Measurements from ENCODE around the gene GPR45. TPM values are rescaled to one million over a fixed set of nuclear protein-coding genes. Genes with fewer than 3 reads are reported as not detected.

GPR45 gene
- polyA plus RNA-seq, 1 donor from 2014 or later: 4.1 TPM

GRCh38 chr2:105274046-105274445, 32.5 kb downstream of the GPR45 start:
- Histone ChIP-seq H3K9me3 (ENCODE audit: low read length) (no peaks in the 10 kb centered on the region), H3K4me3 (ENCODE audit: low read length) (no peak overlapping the region), H3K9me2 (ENCODE audit: insufficient read depth, low read length) (no peaks in the 10 kb centered on the region), H3F3A (ENCODE audit: insufficient read depth, low read length, poor library complexity, severe bottlenecking) (no peaks in the 10 kb centered on the region), H3K79me2 (replicated peaks; ENCODE audit: insufficient read depth, low read length) (no peaks in the 10 kb centered on the region), H3K36me3 (ENCODE audit: insufficient read depth, low read length) (peaks cover 13% of the 10 kb centered on the region), H2AFZ (ENCODE audit: low read depth, low read length) (no peak overlapping the region), H3K27me3 (ENCODE audit: insufficient read depth, low read depth, low read length) (no peaks in the 10 kb centered on the region), H4K20me1 (ENCODE audit: insufficient read depth) (no peaks in the 10 kb centered on the region), H3K27ac (ENCODE audit: low read length) (no peak overlapping the region), H3K9ac (ENCODE audit: low read length) (no peak overlapping the region), H3K4me2 (ENCODE audit: low read length) (no peak overlapping the region)
- TF ChIP-seq REST (IDR thresholded peaks at IDR 0.05; ENCODE audit: borderline replicate concordance): no peak
- no peak for TF ChIP-seq EZH2 (IDR thresholded peaks at IDR 0.05; ENCODE audit: borderline replicate concordance, insufficient read depth, low read length, poor library complexity, severe bottlenecking)
- no peak for TF ChIP-seq TAF1 (IDR thresholded peaks at IDR 0.05; ENCODE audit: low read depth)
- TF ChIP-seq RAD21 (conservative IDR thresholded peaks at IDR 0.05): no peak
- no peak for TF ChIP-seq EP300 (conservative IDR thresholded peaks at IDR 0.05; ENCODE audit: poor library complexity, severe bottlenecking)
- TF ChIP-seq, protein P1, sequence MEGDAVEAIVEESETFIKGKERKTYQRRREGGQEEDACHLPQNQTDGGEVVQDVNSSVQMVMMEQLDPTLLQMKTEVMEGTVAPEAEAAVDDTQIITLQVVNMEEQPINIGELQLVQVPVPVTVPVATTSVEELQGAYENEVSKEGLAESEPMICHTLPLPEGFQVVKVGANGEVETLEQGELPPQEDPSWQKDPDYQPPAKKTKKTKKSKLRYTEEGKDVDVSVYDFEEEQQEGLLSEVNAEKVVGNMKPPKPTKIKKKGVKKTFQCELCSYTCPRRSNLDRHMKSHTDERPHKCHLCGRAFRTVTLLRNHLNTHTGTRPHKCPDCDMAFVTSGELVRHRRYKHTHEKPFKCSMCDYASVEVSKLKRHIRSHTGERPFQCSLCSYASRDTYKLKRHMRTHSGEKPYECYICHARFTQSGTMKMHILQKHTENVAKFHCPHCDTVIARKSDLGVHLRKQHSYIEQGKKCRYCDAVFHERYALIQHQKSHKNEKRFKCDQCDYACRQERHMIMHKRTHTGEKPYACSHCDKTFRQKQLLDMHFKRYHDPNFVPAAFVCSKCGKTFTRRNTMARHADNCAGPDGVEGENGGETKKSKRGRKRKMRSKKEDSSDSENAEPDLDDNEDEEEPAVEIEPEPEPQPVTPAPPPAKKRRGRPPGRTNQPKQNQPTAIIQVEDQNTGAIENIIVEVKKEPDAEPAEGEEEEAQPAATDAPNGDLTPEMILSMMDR (IDR thresholded peaks at IDR 0.05; ENCODE audit: poor library complexity, severe bottlenecking): no peak
- TF ChIP-seq SMC3 (conservative IDR thresholded peaks at IDR 0.05; ENCODE audit: poor library complexity): no peak
- no peak for TF ChIP-seq POLR2AphosphoS5 (IDR thresholded peaks at IDR 0.05)
- TF ChIP-seq MXI1 (conservative IDR thresholded peaks at IDR 0.05; ENCODE audit: poor library complexity, severe bottlenecking): no peak

DNA sequence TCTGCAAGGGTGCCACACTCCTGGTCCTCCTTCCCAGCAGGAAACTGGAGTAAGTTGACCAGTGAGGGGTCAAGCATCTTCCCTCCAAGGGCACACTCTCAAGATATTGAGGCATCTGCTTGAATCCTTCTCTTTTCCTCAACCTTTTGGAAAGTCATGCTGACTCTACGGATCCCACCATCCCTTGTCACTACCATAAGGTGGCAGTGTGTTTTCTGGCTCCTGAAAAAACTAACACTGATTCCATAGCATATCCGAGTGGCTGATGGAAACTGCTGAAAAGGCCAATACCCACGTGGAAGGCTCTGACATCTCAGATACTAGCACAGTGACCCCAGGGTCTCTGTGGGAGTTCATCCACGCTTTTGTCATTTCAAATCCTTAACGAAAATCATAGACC, 37.1 kb downstream of the GPR45 start:
- H3F3A ChIP-seq (ENCODE audit: insufficient read depth, low read length, poor library complexity, severe bottlenecking): no peaks in the 10 kb centered on the region
- H3K9ac ChIP-seq (ENCODE audit: low read length): no peak overlapping the region
- H3K79me2 ChIP-seq (replicated peaks; ENCODE audit: insufficient read depth, low read length): no peaks in the 10 kb centered on the region
- H3K9me3 ChIP-seq (ENCODE audit: low read length): no peaks in the 10 kb centered on the region
- H3K4me3 ChIP-seq (ENCODE audit: low read length): no peak overlapping the region
- TF ChIP-seq RAD21 (conservative IDR thresholded peaks at IDR 0.05) (no peak), EZH2 (IDR thresholded peaks at IDR 0.05; ENCODE audit: borderline replicate concordance, insufficient read depth, low read length, poor library complexity, severe bottlenecking) (no peak), MXI1 (conservative IDR thresholded peaks at IDR 0.05; ENCODE audit: poor library complexity, severe bottlenecking) (no peak), POLR2AphosphoS5 (IDR thresholded peaks at IDR 0.05) (no peak), SMC3 (conservative IDR thresholded peaks at IDR 0.05; ENCODE audit: poor library complexity) (no peak), EP300 (conservative IDR thresholded peaks at IDR 0.05; ENCODE audit: poor library complexity, severe bottlenecking) (no peak), TAF1 (IDR thresholded peaks at IDR 0.05; ENCODE audit: low read depth) (no peak), REST (IDR thresholded peaks at IDR 0.05; ENCODE audit: borderline replicate concordance) (no peak)
- TF ChIP-seq, protein P1 (IDR thresholded peaks at IDR 0.05; ENCODE audit: poor library complexity, severe bottlenecking): no peak
- no peaks in the 10 kb centered on the region for H3K27me3 ChIP-seq (ENCODE audit: insufficient read depth, low read depth, low read length)
- no peak overlapping the region for H2AFZ ChIP-seq (ENCODE audit: low read depth, low read length)
- no peaks in the 10 kb centered on the region for H3K9me2 ChIP-seq (ENCODE audit: insufficient read depth, low read length)
- no peaks in the 10 kb centered on the region for H4K20me1 ChIP-seq (ENCODE audit: insufficient read depth)
- H3K27ac ChIP-seq (ENCODE audit: low read length): no peak overlapping the region
- H3K4me2 ChIP-seq (ENCODE audit: low read length): no peak overlapping the region
- H3K36me3 ChIP-seq (ENCODE audit: insufficient read depth, low read length): peaks cover 13% of the 10 kb centered on the region
